Fibroblast of peridontal ligament (primary cell): ENCODE data around the gene TTI1.
A peak's percentile ranks its signal among the peaks of the same experiment; 100 is the strongest.
"Not testable (repeated sequence)": the region's sequence is repeated elsewhere in the genome, so short reads cannot be mapped to it uniquely, and the experiment has no call there.

Experiments
- DNase-seq: peaks from one replicate; pipeline ENCODE4 v3.0.0-alpha.2; 2010; ENCODE audit errors: extremely low read depth

Gene TTI1

DNA sequence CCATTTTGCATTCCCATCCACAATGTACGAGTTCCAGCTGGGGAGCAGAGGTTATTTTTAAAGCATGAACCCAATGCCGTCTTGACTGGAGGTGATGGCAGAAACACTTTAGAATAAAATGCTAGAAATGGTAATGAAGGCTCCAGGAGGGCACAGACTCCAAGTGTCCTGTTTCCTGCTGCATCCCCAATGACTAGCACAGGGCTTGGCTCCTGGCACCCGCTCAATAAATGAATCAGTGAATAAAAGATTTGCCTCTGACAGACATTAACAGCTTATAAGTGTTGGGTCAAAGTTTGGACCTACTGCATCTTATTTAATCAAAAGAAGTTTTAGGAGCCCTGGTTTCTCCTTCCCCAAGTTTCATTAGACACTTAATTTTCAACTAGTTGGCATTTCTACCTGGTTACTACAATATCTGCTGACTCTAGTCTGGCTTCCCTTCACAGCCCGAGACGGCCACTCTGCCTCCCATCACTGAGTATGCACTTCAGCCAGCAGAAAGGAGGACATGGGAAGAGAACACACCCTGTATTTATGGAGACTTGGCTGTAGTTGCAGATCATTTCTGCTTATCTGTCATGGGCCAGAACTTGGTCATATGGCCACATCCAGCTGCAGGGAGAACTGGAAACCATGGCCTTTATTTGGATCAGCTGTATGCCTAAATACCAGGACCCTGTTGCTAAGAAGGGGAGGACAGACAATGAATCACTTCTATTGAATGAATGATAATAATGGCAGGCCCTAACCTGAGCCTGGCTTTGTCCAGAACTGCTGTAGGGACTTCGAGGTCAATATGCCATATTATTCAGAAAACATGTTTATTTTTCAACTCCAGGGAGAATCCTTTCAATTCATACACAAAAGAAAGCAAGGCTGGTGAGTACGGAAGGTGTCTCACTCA lies 63.1 kb downstream of the TTI1 start:
- no peak for DNase-seq

DNA sequence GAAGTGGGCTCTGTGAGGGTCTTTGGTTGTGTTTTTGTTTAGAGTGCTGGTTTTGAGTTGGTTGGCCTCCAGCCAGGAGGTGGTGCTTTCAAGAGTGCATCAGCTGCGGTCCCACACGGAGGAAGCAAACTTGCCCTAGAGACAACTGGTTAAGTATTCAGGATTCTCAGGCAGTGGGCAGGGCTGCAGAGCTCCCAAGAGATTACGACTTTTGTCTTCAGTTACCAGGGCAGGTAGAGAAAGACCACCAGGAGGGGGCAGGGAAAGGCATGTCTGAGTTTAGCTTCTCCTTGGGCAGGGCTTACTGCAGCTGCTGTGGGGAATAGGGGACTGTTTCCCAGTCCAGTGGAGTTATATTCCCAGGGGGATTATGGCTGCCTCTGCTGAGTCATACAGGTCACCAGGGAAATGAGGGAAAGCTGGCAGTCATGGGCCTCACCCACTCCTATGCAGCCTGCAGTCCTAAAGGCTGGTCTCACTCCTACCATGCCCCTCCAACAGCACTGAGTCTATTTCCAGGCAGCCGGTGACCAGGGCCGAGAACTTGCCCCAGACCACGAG lies 64.3 kb downstream of the TTI1 start:
- DNase-seq: no peak

DNA sequence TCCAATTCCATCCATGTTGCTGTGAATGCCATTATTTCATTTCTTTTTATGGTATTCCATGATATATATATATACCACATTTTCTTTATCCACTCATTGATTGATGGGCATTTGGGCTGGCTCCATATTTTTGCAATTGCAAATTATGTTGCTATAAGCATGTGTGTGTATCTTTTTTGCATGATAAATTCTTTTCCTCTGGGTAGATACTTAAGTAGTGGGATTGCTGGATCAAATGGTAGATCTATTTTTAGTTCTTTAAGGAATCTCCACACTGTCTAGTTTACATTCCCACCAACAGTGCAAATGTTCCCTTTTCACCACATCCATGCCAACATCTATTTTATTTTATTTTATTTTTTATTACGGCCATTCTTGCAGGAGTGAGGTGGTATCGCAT lies 69.8 kb downstream of the TTI1 start:
- not testable (repeated sequence) for DNase-seq

DNA sequence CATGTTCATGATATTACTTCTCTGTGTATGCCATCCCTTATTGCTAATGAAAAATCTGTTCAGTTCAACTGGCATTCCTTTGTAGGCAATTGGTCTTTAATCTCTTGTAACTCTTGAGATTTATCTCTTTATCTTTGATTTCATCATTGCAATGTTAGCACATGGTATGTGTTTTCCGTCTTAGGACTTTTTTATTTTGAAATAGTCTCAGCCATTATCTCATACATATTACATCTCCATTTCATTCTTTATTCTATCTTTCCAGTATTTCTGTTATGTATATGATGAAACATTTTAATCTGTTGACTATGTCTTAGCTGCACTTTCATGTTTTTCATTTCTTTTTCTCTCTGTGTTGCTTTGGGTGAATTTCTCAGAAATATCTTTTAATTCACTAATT lies 72.2 kb downstream of the TTI1 start:
- DNase-seq: no peak

DNA sequence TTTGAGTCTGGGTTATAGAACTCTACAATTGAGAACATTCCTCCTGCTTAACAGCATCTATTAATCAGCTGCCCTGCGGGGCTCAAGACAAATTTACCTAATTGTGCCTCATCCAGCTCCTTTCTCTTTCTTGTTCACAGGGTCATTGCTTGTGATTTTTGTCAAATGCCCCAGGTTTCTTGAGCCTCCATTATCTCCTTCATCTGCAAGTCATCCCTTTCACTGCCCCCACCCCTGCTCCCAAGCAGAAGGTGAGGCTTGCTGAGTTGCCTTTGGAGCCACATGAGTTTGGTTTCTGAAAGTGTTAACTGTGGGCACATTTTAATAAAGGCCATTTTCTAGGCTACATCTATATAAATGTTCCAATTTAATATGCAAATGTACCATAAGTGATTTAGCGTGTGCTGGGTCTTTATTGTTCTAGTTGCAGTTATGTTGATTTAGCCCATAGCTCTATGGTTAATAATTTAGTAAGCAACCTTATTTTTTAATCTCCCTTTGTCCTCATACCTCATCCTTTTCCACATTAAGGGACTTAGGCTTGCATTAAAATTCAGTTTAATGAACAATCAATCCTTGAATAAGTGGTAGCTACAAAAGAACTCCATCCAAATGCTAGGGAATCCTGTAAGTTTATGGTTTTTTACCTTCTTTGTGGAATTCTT lies 74.3 kb downstream of the TTI1 start:
- DNase-seq: no peak

DNA sequence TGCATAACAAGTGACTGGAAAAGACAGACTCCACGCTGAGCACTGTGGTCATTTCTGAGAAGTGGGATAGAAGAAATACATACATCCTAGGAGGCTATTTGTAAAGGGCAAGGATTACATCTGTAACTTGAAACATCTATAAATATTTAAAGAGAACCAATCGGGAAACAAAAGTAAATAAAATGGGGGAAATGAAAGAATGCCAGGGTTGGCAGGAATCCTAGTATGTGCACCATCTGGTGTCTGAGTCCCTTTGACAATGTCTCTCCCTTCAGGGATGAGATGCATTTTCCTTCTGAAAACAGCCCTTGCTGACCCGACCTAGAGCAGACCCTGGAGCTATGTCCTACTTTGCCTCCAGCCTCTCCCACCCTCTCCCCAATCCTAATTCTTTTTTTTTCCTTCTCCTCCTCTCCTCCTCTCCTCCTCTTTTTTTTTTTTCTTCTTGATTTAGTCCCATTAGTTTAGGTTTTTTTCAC lies 77.1 kb downstream of the TTI1 start:
- peak; percentile 49 for DNase-seq

DNA sequence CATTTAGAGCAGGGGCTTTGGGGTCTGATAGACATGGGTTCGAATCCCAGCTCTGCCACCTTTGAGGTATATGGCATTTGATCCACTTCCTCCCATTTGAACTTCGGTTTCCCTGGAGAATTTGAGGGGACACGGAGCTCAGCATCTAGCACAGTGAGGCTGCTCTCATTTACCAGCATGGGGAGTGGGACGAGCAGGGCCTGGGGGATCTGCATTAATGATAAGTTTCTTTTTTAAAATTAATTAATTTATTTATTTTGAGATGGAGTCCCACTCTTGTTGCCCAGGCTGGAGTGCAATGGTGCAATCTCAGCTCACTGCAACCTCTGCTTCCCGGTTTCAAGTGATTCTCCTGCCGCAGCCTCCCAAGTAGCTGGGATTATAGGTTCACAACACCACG lies 77.7 kb downstream of the TTI1 start:
- DNase-seq: no peak

DNA sequence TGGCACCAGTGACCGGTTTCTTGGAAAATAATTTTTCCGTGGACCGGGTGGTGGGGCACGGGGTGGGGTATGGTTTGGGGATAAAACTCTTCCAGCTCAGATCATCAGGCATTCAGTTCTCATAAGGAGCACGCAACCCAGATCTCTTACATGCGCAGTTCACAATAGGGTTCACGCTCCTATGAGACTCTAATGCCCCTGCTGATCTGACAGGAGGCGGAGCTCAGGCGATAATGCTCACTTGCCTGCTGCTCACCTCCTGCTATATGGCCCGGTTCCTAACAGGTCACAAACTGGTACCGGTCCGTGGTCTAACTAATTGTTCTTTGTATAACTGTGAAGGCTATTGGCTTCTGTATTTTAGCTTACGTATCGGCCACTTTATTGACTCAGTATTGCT lies 78.6 kb downstream of the TTI1 start:
- no peak for DNase-seq

DNA sequence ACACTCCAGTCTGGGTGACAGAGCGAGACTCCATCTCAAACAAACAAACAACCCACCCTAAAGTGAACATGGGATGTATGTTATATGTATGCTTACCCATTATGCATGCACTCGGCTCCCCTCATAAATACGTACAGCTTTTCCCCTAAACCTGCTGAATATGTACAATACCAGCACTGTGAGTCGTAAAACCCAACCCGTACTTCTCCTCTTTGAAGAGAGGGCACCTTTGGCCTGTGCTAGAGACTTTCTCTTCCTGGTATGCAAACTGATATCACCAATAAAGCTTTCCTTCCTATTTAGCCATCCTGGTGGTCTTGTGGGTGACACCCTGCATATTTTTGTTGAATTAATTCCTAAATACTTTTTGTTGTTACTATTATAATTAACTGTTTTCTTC lies 79.1 kb downstream of the TTI1 start:
- DNase-seq: no peak

DNA sequence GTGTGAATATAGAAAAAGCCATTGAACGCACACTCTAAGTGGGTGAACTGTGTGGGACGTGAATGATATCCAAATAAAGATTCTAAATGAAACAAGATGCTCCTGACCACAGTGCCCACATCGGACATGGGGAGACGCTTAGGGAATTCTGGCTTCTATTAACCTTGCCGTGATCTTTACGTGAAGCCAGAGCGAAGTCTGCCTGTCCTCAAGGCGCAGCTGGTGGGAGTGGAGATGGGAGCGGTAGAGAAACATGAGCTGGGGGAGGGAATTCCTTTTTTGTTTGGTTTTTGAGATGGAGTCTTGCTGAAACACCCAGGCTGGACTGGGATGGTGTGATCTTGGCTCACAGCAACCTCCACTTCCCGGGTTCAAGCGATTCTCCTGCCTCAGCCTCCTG lies 84.3 kb downstream of the TTI1 start:
- peak; percentile 57 for DNase-seq

DNA sequence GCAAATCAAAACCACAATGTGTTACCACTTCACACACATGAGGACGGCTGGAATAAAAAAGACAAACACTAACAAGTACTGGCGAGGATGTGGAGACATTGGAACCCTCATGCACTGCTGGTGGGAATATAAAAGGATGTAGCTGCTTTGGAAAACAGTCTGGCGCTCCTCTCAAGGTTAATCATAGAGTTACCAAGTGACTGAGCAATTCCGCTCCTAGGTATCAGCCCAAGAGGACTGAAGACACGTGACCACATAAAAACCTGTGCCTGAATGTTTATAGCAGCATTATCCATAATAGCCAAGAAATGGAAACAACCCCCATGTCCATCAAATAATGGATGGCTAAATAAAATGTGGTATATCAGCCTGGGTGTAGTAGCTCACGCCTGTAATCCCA lies 85.3 kb downstream of the TTI1 start:
- DNase-seq: no peak

DNA sequence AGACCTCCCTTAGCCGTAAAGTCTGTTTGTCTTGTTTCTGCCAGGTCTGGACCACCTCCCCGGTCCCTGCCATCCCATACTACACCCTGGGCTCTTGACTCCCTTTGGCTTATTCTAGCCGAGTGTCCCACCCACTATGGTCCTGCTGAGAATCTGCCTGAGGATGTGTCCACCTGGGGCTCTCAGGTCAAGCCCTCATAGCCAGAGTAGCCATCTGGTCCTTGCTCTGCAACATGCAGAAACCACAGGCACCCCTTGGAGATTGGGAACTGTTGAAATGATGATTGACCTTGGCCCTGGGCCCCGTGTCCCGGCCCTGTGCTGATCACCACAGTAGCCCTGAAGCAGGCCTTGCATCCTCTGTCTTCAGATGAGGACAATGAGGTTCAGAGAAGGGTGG lies 86.3 kb downstream of the TTI1 start:
- no peak for DNase-seq

DNA sequence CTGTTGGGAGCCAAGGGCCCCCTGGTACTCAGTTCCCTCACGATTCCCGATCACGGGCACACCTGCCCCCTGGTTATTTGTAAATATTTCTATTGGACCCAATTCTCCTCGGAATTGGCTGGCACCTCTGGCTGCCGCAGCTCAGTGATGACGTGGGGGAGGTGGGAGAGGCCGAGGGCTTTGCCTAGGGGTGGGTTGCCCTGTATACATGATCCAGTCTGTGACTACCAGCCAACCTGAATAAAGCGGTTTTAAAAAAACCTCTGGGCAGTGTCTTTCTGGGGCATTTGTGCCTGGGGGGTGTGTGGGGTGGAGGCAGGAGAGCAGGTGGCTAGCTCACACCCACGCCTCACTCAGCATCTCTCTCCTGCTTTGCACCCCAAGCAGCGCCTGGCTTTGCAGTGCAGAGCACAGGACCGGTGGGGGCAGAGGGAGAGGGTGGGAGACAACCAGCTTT lies 88.1 kb downstream of the TTI1 start:
- DNase-seq: no peak

DNA sequence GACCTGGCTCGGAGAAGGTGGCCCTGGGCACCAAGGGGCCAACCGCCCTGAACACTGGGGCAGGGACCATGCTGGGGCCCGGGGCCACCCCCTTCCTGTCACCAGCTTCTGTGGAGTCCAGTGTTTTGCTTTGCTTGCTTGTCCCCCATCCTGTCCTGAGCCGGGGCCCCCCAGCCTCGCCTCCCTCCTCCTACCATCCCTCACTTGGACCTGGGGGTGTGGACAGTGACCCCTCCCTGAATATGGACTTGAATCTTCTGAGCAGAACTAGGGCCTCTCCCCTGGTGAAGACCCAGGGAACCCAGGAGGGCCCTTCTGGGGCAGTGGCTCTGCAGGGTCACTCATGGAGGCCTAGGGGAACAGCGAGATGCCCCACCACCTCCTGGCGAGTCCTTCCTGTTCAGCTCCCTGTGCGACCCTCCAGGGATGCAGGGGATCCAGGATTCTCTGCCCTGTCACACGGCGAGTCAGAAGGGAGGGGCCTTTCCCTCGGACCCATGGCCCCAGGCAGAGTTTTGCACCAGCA lies 88.7 kb downstream of the TTI1 start:
- no peak for DNase-seq

DNA sequence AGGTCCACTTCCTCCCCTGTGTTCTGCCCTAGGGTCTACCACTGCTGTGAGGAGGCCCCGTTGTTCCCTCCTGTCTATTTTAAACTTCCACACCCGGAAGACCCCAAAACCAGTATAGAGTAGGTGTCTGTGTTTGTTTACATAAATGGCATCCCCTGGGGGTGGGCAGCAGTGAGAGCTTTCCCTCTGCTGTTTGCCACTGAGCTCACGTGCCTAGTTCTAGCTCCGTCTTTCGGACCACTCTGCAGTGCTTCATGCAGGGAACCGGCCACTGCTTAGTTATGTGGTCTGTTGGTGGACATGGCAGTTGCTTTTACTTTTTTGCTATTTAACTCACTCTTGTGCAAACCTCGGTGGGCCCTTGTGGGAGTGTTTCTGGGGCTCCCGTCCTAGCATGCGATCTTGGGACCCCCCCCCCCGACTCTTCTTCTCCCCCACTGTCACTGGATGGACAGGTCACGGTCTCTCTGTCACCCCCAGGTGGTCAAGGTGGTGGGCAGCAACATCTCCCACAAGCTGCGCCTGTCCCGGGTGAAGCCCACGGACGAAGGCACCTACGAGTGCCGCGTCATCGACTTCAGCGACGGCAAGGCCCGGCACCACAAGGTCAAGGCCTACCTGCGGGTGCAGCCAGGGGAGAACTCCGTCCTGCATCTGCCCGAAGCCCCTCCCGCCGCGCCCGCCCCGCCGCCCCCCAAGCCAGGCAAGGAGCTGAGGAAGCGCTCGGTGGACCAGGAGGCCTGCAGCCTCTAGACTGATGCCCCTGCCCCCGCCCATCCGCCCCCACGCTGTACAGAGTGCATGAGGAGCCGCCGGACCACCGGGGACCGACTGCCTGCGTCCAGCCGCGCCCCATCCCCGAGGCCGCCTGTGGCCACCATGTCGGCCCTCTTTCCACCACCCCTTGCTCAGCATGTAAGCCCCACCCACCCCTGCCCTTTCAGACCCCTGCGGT lies 89.5 kb downstream of the TTI1 start:
- DNase-seq: no peak

DNA sequence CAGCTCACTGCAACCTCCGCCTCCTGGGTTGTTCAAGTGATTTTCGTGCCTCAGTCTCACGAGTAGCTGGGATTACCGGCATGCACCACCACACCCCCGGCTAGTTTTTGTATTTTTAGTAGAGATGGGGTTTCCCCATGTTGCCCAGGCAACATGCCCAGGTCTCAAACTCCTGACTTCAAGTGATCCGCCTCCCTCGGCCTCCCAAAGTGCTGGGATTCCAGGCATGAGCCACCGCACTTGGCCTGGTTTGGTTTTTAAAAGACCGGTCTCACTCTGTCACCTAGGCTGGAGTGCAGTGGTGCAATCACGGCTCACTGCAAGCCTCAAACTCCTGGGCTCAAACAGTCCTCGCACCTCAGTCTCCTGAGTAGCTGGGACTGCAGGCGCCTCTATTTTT lies 90.2 kb downstream of the TTI1 start:
- no peak for DNase-seq

DNA sequence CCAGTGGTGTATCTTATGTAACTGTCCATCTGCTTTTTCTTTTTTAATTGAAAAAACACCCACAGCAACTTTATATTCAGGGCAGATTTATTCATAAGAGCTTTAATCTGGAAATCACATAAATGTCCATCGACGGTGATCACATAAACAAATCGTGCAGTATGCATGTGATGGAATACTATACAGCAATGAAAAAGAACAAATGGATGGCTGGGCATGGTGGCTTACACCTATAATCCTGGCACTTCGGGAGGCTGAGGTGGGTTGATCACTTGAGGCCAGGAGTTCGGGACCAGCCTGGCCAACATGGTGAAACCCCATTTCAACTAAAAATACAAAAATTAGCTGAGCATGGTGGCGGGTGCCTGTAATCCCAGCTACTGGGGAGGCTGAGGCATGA lies 91.3 kb downstream of the TTI1 start:
- no peak for DNase-seq

DNA sequence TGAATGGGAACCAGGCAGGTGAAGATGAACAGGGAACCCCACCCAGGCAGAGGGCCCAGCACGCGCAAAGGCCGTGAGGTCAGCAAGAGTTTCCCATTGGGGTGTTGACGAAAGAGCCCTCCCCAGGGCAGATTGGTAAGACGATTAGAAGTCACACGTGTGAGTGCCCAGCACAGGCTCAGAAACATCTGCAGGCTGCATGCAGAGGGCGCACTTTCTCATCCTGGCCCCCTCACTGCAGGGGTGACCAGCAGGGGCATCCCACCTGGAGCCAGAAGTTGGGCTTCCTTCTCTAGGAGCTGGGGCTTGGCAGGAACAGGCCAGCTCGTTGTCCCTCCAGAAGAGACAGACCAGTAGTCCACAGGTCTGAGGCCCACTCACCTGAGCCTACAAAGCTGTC lies 91.9 kb downstream of the TTI1 start:
- no peak for DNase-seq

DNA sequence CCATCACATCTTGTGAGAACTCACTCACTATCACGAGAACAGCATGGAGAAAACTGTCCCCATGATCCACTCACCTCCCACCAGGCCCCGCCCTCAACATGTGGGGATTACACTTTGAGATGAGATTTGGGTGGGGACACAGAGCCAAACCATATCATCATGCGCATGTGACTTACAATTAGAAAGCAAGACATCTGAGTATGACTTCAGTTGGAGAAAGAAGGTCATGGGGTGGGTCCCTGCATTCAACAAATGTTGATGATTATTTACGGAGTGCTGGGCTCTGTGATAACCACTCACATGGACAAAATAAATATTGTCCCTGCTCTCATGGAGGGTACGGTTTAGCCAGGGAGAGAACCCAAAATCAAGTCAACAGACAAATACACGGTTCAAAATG lies 92.4 kb downstream of the TTI1 start:
- no peak for DNase-seq

DNA sequence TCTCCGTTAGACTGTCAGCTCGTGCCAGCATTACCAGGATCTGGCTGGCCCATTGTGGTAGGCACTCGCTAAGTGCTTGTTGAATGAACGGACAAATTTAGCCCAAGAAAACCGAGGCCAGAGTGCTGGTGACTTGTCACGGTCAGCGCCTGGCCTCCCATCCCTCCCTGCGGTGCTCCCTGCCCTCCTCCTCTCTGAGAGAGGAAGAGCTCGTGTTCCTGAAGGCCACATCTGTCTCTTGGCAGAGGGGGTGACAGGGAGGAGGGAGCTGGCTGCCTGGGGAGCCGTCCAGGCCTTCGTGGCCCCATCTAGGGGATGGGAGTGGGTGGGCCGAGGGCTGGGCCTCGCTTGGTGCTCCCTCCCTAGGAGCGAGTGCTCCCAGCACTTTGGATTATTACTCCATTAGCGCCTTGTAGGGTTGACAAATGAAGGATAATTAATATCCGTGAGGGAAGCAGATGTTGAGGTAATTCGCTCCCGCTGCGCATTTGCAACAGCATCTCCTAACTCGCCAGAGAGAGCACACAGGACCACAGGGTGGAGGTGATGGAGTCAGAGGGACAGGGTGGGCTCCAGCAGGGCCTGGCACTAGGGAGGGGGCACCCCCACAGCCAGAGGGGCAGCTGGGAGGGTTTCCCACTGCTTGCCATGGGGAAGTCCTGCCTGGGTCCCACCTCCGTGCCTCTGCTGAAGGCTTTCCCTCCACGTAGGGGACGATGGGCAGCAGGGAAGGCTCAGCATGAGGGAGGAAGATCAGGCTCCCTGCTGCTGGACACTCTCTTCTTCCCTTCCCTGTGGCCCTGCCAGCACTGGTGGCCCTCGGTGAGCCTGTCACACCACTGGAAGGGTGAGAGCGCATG lies 93.3 kb downstream of the TTI1 start:
- DNase-seq: no peak
